Fibroblast of lung (primary cell): ENCODE measurements around the gene BTRC.

Experiments used
- CTCF ChIP-seq, 2 donors: IDR thresholded peaks in 1 of 2; conservative IDR thresholded peaks in 1 of 2; 1 replicate in 1 of 2; 2 replicates in 1 of 2; pipeline ENCODE4 v1.5.1; 2011 to 2012; ENCODE audit warnings: low read length in 2 of 2, control low read depth in 1 of 2, inconsistent platforms in 1 of 2, low read depth in 1 of 2, mild to moderate bottlenecking in 1 of 2
- EZH2 ChIP-seq: IDR thresholded peaks from 2 replicates; pipeline ENCODE4 v1.5.1; 2012; ENCODE audit warnings: low read length, control low read depth, mild to moderate bottlenecking; ENCODE audit errors: missing control alignments

GRCh38 chr10:101487399-101487798, 133.4 kb downstream of the BTRC start:
- TF ChIP-seq EZH2 = no peak
- no peak for TF ChIP-seq CTCF (conservative IDR thresholded peaks at IDR 0.05 in 1 of 2, IDR thresholded peaks at IDR 0.05 in 1 of 2; ENCODE audit: low read depth in 1 of 2, low read length in 2 of 2)
